HepG2 (cell line): ENCODE results near the gene RNU2-63P. TPM values are rescaled to one million over a fixed set of nuclear protein-coding genes. Genes with fewer than 3 reads are reported as not detected.
"Not testable (repeated sequence)": the region's sequence is repeated elsewhere in the genome, so short reads cannot be mapped to it uniquely, and the experiment has no call there.

ENCODE experiments used
- ATAC-seq: fragments of 200-7000 bp; cut with Tn5 transposase; 3 replicates; pipeline ENCODE4 v1.9.1; 2020; ENCODE audit warnings: mild to moderate bottlenecking, moderate library complexity
- BruUV-seq: library from RNA; stranded (reverse); fragments of 400-500 nt; replicated peaks from 2 replicates; lab custom pipeline; 2021; lab: Mats Ljungman, UMichigan
- CTCF ChIA-PET: fragments of 300-600 bp; formaldehyde crosslinking; extraction: SDS; loops from one replicate; lab custom pipeline; 2021; ENCODE audit warnings: low total read pairs, inconsistent platforms, low intra/inter-chr PET ratio; lab: Yijun Ruan, JAX
- POLR2A ChIA-PET: fragments of 350-600 bp; sonication (Branson Sonifier 250); formaldehyde crosslinking; loops from one replicate; lab custom pipeline; 2020; ENCODE audit warnings: antibody characterized with exemption, inconsistent platforms; lab: Yijun Ruan, JAX
- DNase-seq: peaks from one replicate; pipeline ENCODE4 v3.0.0-alpha.2; 2015; ENCODE audit warnings: low spot score
- FAIRE-seq: peaks from 3 replicates; lab custom pipeline; 2011; peaks lifted over from hg19 to GRCh38; lab: Jason Lieb, UNC
- H2AFZ ChIP-seq: one replicate; pipeline ENCODE4 v1.6.1; 2011; ENCODE audit warnings: low read length, inconsistent platforms
- H3K27ac ChIP-seq: fragments of 300-600 bp; 3 replicates; pipeline ENCODE4 v1.8.0; 2011; ENCODE audit warnings: mixed run types, mild to moderate bottlenecking, mixed read lengths, low read length, inconsistent platforms; ENCODE audit not compliant: insufficient read depth; ENCODE audit errors: extremely low read length
- H3K27me3 ChIP-seq, 2 experiments: fragments of 200-600 bp in 1 of 2; 2 replicates in 1 of 2; 3 replicates in 1 of 2; pipeline versions ENCODE4 v1.6.0 to v1.8.0; 2011; ENCODE audit warnings: low read length in 2 of 2, mild to moderate bottlenecking in 2 of 2, moderate library complexity in 2 of 2, inconsistent platforms in 1 of 2; ENCODE audit not compliant: insufficient read depth in 2 of 2, control insufficient read depth in 1 of 2
- H3K36me3 ChIP-seq, 2 experiments: fragments of 200-600 bp in 1 of 2; replicated peaks in 1 of 2; 2 replicates in 1 of 2; 3 replicates in 1 of 2; pipeline versions ENCODE4 v1.5.1 to v1.8.0; 2011; ENCODE audit warnings: low read length in 2 of 2, inconsistent platforms in 1 of 2; ENCODE audit not compliant: insufficient read depth in 2 of 2, control insufficient read depth in 1 of 2
- H3K4me1 ChIP-seq: 2 replicates; pipeline ENCODE4 v1.5.1; 2012; ENCODE audit warnings: low read length, inconsistent platforms; ENCODE audit not compliant: insufficient read depth
- H3K4me2 ChIP-seq: 2 replicates; pipeline ENCODE4 v1.6.0; 2011; ENCODE audit warnings: low read depth, low read length, inconsistent platforms
- H3K4me3 ChIP-seq, 3 experiments: fragments of 200-600 bp in 1 of 3; sonication (generic), shearing (Covaris generic) in 1 of 3; replicated peaks in 1 of 3; 2 replicates each; pipeline ENCODE4 v1.5.1; 2011 to 2016; ENCODE audit warnings: low read length in 3 of 3, inconsistent platforms in 2 of 3, low read depth in 2 of 3, mild to moderate bottlenecking in 2 of 3, control low read depth in 1 of 3, mixed read lengths in 1 of 3; ENCODE audit not compliant: insufficient read depth in 1 of 3
- H3K79me2 ChIP-seq: one replicate; pipeline ENCODE4 v1.6.1; 2011; ENCODE audit warnings: low read length, inconsistent platforms; ENCODE audit not compliant: insufficient read depth
- H3K9ac ChIP-seq: 2 replicates; pipeline ENCODE4 v1.6.0; 2011; ENCODE audit warnings: mild to moderate bottlenecking, low read depth, low read length, inconsistent platforms; ENCODE audit not compliant: insufficient read depth
- H3K9me3 ChIP-seq: 2 replicates; pipeline ENCODE4 v1.5.1; 2012; ENCODE audit warnings: mild to moderate bottlenecking, low read length
- H4K20me1 ChIP-seq: 2 replicates; pipeline ENCODE4 v1.6.0; 2011; ENCODE audit warnings: inconsistent platforms, mild to moderate bottlenecking, low read length, moderate library complexity; ENCODE audit not compliant: insufficient read depth
- ATF5 ChIP-seq: sonication (generic); formaldehyde crosslinking; IDR thresholded peaks from 2 replicates; pipeline ENCODE4 v1.4.0; 2020; ENCODE audit warnings: mild to moderate bottlenecking, low read depth, missing genetic modification reagents
- NFATC3 ChIP-seq: sonication (generic); formaldehyde crosslinking; IDR thresholded peaks from 2 replicates; pipeline ENCODE4 v1.5.1; 2020; ENCODE audit warnings: mild to moderate bottlenecking, missing genetic modification reagents
- POLR2AphosphoS5 ChIP-seq: IDR thresholded peaks from 2 replicates; pipeline ENCODE4 v1.6.1; 2012; ENCODE audit warnings: low read depth, low read length
- ZBTB44 ChIP-seq: sonication (generic); formaldehyde crosslinking; IDR thresholded peaks from 2 replicates; pipeline ENCODE4 v1.4.0; 2020; ENCODE audit warnings: missing genetic modification reagents
- ZNF7 ChIP-seq: IDR thresholded peaks from 2 replicates; pipeline ENCODE4 v1.6.1; 2016; ENCODE audit warnings: missing biosample characterization, missing genetic modification reagents
- WGBS: methylation state at CpG from one replicate; pipeline ENCODE4 v1.1.6; 2017; ENCODE audit warnings: low lambda C conversion rate; 5-methylcytosine and 5-hydroxymethylcytosine counted together
- in situ Hi-C: cut with HindIII; loops from 2 replicates; pipeline ENCODE4 v1.10.0; 2017; ENCODE audit warnings: low pct_unique_long_range_greater_than_20kb; ENCODE audit not compliant: extremely low pct_ligation_motif_present
- intact Hi-C: fragments of 100-400 bp; cut with micrococcal nuclease; formaldehyde crosslinking; loops from one replicate; pipeline ENCODE4 v1.10.0; 2022; ENCODE audit not compliant: unreplicated experiment
- polyA plus RNA-seq, 8 experiments: library from polyadenylated mRNA; depleted of rRNA in 3 of 8; stranded (reverse) in 7 of 8; unstranded in 1 of 8; fragments of >200 nt; fragmentation: Illumina TruSeq in 4 of 8; extraction: Trizol in 4 of 8; gene quantifications; 2 replicates each; pipeline versions ENCODE4 v1.2.1 to v1.2.3, GENCODE V29; 2011 to 2016; ENCODE audit warnings: low read depth in 4 of 8, missing spikeins in 1 of 8, mixed read lengths in 1 of 8; ENCODE audit not compliant: insufficient read depth in 1 of 8
- total RNA-seq, 5 experiments: library from RNA; depleted of rRNA; stranded (reverse); fragments of >200 nt; fragmentation: Illumina TruSeq; extraction: Trizol; gene quantifications; 2 replicates each; pipeline ENCODE4 v1.2.3, GENCODE V29; 2016; ENCODE audit warnings: low read depth in 1 of 5

The RNU2-63P gene
- total and polyA plus RNA-seq, 2 of the 13 experiments (the other 11 are each of a cell fraction or from before 2014, with no cell fraction given): 6.8 TPM; not detected in 1

DNA sequence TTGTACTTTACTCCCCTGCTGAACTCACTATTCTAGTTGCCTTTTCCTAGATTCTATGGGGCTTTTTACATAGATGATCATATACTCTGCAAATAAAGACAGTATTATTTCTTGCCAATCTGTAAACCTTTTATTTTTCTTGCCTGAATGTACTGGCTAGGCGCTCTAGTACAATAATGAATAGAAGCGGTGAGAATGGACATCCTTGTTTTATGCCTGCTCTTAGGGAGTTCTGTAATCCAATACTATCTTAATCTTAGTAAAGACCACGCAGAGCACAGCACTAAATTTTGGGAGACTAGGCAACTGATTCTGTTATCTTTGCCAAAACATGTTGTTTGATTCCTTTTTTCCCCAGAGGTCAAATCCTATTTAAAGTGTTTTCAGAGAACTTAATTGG is 32.2 kb upstream of the RNU2-63P start:
- no TSS peak for BruUV-seq
- peaks cover 24% of the 10 kb centered on the region for H3K4me1 ChIP-seq
- ChIA-PET CTCF (no interaction called here), POLR2A (interaction anchor here (0.8 to 1.8 kb wide), 6 partner anchors 11 to 91 kb away, joined by 3 to 7 read pairs (median 4); partner anchors contain the start of genes FABP1 and RNU2-63P)
- DNase-seq (no peak), FAIRE-seq (no peak), ATAC-seq (no peak)
- in situ Hi-C loops (no loop called here), intact Hi-C loops (no loop called here)
- no peak overlapping the region for H3K27ac ChIP-seq
- H4K20me1 ChIP-seq: no peaks in the 10 kb centered on the region
- H3K79me2 ChIP-seq: peaks cover 5% of the 10 kb centered on the region
- H3K4me3 ChIP-seq: no peak overlapping the region
- H3K9me3 ChIP-seq: no peaks in the 10 kb centered on the region
- H3K27me3 ChIP-seq: no peaks in the 10 kb centered on the region
- WGBS: over 99% methylated on average over 3 of the region's 3 CpGs
- no peaks in the 10 kb centered on the region for H3K36me3 ChIP-seq
- TF ChIP-seq ATF5: no peak
- no peak for TF ChIP-seq ZNF7 (CRISPR knock-in tag)
- no peak for TF ChIP-seq ZBTB44 (CRISPR knock-in tag)
- no peak for TF ChIP-seq NFATC3 (CRISPR knock-in tag)
- 0 out of 2 replicates have a peak, but pooled peaks have one; percentile 18 for TF ChIP-seq POLR2AphosphoS5
- H3K4me2 ChIP-seq: no peak overlapping the region
- H3K9ac ChIP-seq: no peak overlapping the region
- no peak overlapping the region for H2AFZ ChIP-seq

GRCh38 chr2:88045561-88045960 is 29.2 kb upstream of the RNU2-63P start:
- CTCF ChIA-PET, intact Hi-C loops, H3K27ac ChIP-seq, H3K9ac ChIP-seq, FAIRE-seq, H2AFZ ChIP-seq, DNase-seq, ATAC-seq, H3K79me2 ChIP-seq, H3K9me3 ChIP-seq, H3K27me3 ChIP-seq, H3K4me1 ChIP-seq, H3K4me2 ChIP-seq, H4K20me1 ChIP-seq, in situ Hi-C loops, H3K4me3 ChIP-seq, H3K36me3 ChIP-seq, BruUV-seq: not testable (repeated sequence)
- POLR2A ChIA-PET: interaction anchor here (0.7 kb wide), 1 partner anchor 9 kb away, joined by 3 read pairs; no protein-coding TSS in a partner anchor
- WGBS: 93% methylated on average over 6 of the region's 6 CpGs
